ENCODE results near the gene RNF128.
A peak's percentile ranks its signal among the peaks of the same experiment; 100 is the strongest.
"Not testable (repeated sequence)": the region's sequence is repeated elsewhere in the genome, so short reads cannot be mapped to it uniquely, and the experiment has no call there.

RNF128 gene

GRCh38 chrX:106748377-106748776, 21.9 kb downstream of the RNF128 start:
- no peak for DNase-seq (ENCODE audit: low read depth, low spot score)

- DNase-seq (ENCODE audit: low read depth, low spot score), result peak; percentile 1
Observed at GRCh38 chrX:106751407-106751806, 24.9 kb downstream of the RNF128 start.

- DNase-seq (ENCODE audit: low read depth, low spot score), result peak; percentile 34
Observed at GRCh38 chrX:106752101-106752678, 25.7 kb downstream of the RNF128 start.

- not testable (repeated sequence) for DNase-seq (ENCODE audit: low read depth, low spot score)
Observed at GRCh38 chrX:106769288-106769687, 42.8 kb downstream of the RNF128 start.

GRCh38 chrX:106774981-106775380, 48.5 kb downstream of the RNF128 start:
- DNase-seq (ENCODE audit: low read depth, low spot score), result no peak

- no peak for DNase-seq (ENCODE audit: low read depth, low spot score)
Observed at GRCh38 chrX:106780264-106780663, 53.8 kb downstream of the RNF128 start.

- DNase-seq (ENCODE audit: low read depth, low spot score), result no peak
Observed at GRCh38 chrX:106780664-106781377, 54.3 kb downstream of the RNF128 start.

- peak; percentile 18 for DNase-seq (ENCODE audit: low read depth, low spot score)
Observed at GRCh38 chrX:106783716-106784115, 57.2 kb downstream of the RNF128 start.

GRCh38 chrX:106791495-106791894, 65.0 kb downstream of the RNF128 start:
- no peak for DNase-seq (ENCODE audit: low read depth, low spot score)

GRCh38 chrX:106802063-106802387, 75.5 kb downstream of the RNF128 start:
- no peak for DNase-seq (ENCODE audit: low read depth, low spot score)

- DNase-seq (ENCODE audit: low read depth, low spot score), result peak; percentile 91
Observed at GRCh38 chrX:106802388-106803275, 76.1 kb downstream of the RNF128 start, which contains the start of gene TBC1D8B. TSS of gene TBC1D8B (plus strand) at chrX:106802673. CDS start at chrX:106802854, 181 bp downstream.

- no peak for DNase-seq (ENCODE audit: low read depth, low spot score)
Observed at GRCh38 chrX:106811131-106811910, 84.8 kb downstream of the RNF128 start.

GRCh38 chrX:106812930-106813329, 86.4 kb downstream of the RNF128 start:
- not testable (repeated sequence) for DNase-seq (ENCODE audit: low read depth, low spot score)

GRCh38 chrX:106814093-106814492, 87.6 kb downstream of the RNF128 start:
- not testable (repeated sequence) for DNase-seq (ENCODE audit: low read depth, low spot score)

Measured in ELF-1 (cell line).